Panc1 (cell line): ENCODE results near the gene C17orf67.
"Not testable (repeated sequence)": the region's sequence is repeated elsewhere in the genome, so short reads cannot be mapped to it uniquely, and the experiment has no call there.

Source experiments
- POLR2AphosphoS5 ChIP-seq: IDR thresholded peaks from 2 replicates; pipeline ENCODE4 v1.6.1; 2012; ENCODE audit warnings: mild to moderate bottlenecking, low read depth, low read length, moderate library complexity
- SIN3A ChIP-seq: IDR thresholded peaks from 2 replicates; pipeline ENCODE4 v1.6.1; 2012; ENCODE audit warnings: low read depth, mild to moderate bottlenecking, low read length, moderate library complexity, borderline replicate concordance; ENCODE audit not compliant: insufficient read depth
- TCF7L2 ChIP-seq: IDR thresholded peaks from 2 replicates; pipeline ENCODE4 v1.6.1; 2011; ENCODE audit warnings: mild to moderate bottlenecking, low read depth, low read length, inconsistent platforms
- TF ChIP-seq, protein P1 (sequence below): fragments of 450-650 bp; IDR thresholded peaks from 2 replicates; pipeline ENCODE4 v1.5.1; 2017; ENCODE audit warnings: mild to moderate bottlenecking
- TF ChIP-seq, protein P2 (sequence below), 2 experiments: IDR thresholded peaks; 2 replicates each; pipeline ENCODE4 v1.6.1; 2011 to 2012; ENCODE audit warnings: low read depth in 2 of 2, control low read depth in 1 of 2, low read length in 1 of 2, mild to moderate bottlenecking in 1 of 2, moderate library complexity in 1 of 2; ENCODE audit not compliant: insufficient read depth in 1 of 2

DNA sequence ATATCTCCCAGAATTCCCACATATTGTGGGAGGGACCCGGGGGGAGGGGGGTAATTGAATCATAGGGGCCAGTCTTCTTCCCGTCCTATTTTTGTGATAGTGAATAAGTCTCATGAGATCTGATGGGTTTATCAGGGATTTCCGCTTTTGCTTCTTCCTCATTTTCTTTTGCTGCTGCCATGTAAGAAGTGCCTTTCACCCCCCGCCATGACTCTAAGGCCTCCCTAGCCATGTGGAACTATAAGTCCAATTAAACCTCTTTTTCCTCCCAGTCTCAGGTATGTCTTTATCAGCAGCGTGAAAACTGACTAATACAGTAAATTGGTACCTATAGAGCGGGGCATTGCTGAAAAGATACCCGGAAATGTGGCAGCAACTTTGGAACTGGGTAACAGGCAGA, 76.1 kb downstream of the C17orf67 start:
- TF ChIP-seq, protein P1, sequence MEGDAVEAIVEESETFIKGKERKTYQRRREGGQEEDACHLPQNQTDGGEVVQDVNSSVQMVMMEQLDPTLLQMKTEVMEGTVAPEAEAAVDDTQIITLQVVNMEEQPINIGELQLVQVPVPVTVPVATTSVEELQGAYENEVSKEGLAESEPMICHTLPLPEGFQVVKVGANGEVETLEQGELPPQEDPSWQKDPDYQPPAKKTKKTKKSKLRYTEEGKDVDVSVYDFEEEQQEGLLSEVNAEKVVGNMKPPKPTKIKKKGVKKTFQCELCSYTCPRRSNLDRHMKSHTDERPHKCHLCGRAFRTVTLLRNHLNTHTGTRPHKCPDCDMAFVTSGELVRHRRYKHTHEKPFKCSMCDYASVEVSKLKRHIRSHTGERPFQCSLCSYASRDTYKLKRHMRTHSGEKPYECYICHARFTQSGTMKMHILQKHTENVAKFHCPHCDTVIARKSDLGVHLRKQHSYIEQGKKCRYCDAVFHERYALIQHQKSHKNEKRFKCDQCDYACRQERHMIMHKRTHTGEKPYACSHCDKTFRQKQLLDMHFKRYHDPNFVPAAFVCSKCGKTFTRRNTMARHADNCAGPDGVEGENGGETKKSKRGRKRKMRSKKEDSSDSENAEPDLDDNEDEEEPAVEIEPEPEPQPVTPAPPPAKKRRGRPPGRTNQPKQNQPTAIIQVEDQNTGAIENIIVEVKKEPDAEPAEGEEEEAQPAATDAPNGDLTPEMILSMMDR, result not testable (repeated sequence)
- not testable (repeated sequence) for TF ChIP-seq TCF7L2, POLR2AphosphoS5, SIN3A
- TF ChIP-seq, protein P2, sequence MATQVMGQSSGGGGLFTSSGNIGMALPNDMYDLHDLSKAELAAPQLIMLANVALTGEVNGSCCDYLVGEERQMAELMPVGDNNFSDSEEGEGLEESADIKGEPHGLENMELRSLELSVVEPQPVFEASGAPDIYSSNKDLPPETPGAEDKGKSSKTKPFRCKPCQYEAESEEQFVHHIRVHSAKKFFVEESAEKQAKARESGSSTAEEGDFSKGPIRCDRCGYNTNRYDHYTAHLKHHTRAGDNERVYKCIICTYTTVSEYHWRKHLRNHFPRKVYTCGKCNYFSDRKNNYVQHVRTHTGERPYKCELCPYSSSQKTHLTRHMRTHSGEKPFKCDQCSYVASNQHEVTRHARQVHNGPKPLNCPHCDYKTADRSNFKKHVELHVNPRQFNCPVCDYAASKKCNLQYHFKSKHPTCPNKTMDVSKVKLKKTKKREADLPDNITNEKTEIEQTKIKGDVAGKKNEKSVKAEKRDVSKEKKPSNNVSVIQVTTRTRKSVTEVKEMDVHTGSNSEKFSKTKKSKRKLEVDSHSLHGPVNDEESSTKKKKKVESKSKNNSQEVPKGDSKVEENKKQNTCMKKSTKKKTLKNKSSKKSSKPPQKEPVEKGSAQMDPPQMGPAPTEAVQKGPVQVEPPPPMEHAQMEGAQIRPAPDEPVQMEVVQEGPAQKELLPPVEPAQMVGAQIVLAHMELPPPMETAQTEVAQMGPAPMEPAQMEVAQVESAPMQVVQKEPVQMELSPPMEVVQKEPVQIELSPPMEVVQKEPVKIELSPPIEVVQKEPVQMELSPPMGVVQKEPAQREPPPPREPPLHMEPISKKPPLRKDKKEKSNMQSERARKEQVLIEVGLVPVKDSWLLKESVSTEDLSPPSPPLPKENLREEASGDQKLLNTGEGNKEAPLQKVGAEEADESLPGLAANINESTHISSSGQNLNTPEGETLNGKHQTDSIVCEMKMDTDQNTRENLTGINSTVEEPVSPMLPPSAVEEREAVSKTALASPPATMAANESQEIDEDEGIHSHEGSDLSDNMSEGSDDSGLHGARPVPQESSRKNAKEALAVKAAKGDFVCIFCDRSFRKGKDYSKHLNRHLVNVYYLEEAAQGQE (IDR thresholded peaks at IDR 0.05; ENCODE audit: insufficient read depth in 1 of 2, low read depth in 2 of 2, low read length in 1 of 2), result not testable (repeated sequence)
